Measurements from ENCODE around the gene GPC5. TPM values are rescaled to one million over a fixed set of nuclear protein-coding genes. Genes with fewer than 3 reads are reported as not detected.
"Not testable (repeated sequence)": the region's sequence is repeated elsewhere in the genome, so short reads cannot be mapped to it uniquely, and the experiment has no call there.

The GPC5 gene
- total RNA-seq, 1 experiment from 2014 or later, result 0.21 TPM

GRCh38 chr13:92743992-92744391, 1345.6 kb downstream of the GPC5 start:
- no peaks in the 10 kb centered on the region for H3K27me3 ChIP-seq (replicated peaks; ENCODE audit: insufficient read depth, low read depth, low read length, poor library complexity)
- ChIA-PET CTCF (no interaction called here), POLR2A (ENCODE audit: low non-redundant PET) (no interaction called here)
- H3K4me1 ChIP-seq (ENCODE audit: insufficient read depth, low read length, poor library complexity, severe bottlenecking), result no peaks in the 10 kb centered on the region
- intact Hi-C loops (cut with micrococcal nuclease; ENCODE audit: unreplicated experiment), result no loop called here
- no peak overlapping the region for H3K4me3 ChIP-seq (ENCODE audit: low read depth, low read length, poor library complexity, severe bottlenecking)
- no TSS peak for BruUV-seq (replicated peaks)
- no peak overlapping the region for H3K27ac ChIP-seq (ENCODE audit: low read depth, low read length, poor library complexity, severe bottlenecking)
- TF ChIP-seq, protein P1, sequence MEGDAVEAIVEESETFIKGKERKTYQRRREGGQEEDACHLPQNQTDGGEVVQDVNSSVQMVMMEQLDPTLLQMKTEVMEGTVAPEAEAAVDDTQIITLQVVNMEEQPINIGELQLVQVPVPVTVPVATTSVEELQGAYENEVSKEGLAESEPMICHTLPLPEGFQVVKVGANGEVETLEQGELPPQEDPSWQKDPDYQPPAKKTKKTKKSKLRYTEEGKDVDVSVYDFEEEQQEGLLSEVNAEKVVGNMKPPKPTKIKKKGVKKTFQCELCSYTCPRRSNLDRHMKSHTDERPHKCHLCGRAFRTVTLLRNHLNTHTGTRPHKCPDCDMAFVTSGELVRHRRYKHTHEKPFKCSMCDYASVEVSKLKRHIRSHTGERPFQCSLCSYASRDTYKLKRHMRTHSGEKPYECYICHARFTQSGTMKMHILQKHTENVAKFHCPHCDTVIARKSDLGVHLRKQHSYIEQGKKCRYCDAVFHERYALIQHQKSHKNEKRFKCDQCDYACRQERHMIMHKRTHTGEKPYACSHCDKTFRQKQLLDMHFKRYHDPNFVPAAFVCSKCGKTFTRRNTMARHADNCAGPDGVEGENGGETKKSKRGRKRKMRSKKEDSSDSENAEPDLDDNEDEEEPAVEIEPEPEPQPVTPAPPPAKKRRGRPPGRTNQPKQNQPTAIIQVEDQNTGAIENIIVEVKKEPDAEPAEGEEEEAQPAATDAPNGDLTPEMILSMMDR (conservative IDR thresholded peaks at IDR 0.05; ENCODE audit: low read depth, low read length), result no peak
- no peak for TF ChIP-seq EZH2 (IDR thresholded peaks at IDR 0.05; ENCODE audit: borderline replicate concordance, low read depth, low read length, poor library complexity, severe bottlenecking)
- no peaks in the 10 kb centered on the region for H3K36me3 ChIP-seq (ENCODE audit: insufficient read depth, low read length, poor library complexity, severe bottlenecking)
- no peaks in the 10 kb centered on the region for H3K9me3 ChIP-seq (ENCODE audit: low read depth, low read length, poor library complexity, severe bottlenecking)
- no peak for DNase-seq (ENCODE audit: low spot score)

DNA sequence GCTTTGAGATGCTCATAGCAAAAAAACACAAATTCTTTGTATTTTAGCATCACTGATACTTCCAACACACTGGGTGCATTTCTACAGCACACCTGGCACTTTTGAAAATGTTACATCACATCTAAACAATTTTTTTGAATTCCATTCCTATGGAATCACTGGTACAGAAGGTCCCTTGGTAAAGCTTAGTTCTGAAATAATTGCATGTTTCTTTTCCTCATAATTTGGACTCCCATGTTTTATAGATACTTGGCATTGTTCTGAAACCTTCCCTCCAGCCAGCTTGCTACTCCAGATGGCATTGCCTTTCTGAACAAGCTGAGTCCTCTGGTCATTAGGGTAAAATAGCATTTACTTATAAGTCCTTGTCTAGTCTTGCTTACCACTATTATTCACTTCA, 1346.8 kb downstream of the GPC5 start:
- H3K4me1 ChIP-seq (ENCODE audit: insufficient read depth, low read length, poor library complexity, severe bottlenecking), result no peaks in the 10 kb centered on the region
- no peak for DNase-seq (ENCODE audit: low spot score)
- intact Hi-C loops (cut with micrococcal nuclease; ENCODE audit: unreplicated experiment), result no loop called here
- no peaks in the 10 kb centered on the region for H3K27me3 ChIP-seq (replicated peaks; ENCODE audit: insufficient read depth, low read depth, low read length, poor library complexity)
- H3K36me3 ChIP-seq (ENCODE audit: insufficient read depth, low read length, poor library complexity, severe bottlenecking), result no peaks in the 10 kb centered on the region
- TF ChIP-seq EZH2 (IDR thresholded peaks at IDR 0.05; ENCODE audit: borderline replicate concordance, low read depth, low read length, poor library complexity, severe bottlenecking), result no peak
- TF ChIP-seq, protein P1 (conservative IDR thresholded peaks at IDR 0.05; ENCODE audit: low read depth, low read length), result no peak
- H3K27ac ChIP-seq (ENCODE audit: low read depth, low read length, poor library complexity, severe bottlenecking), result no peak overlapping the region
- ChIA-PET CTCF (no interaction called here), POLR2A (ENCODE audit: low non-redundant PET) (no interaction called here)
- no peaks in the 10 kb centered on the region for H3K9me3 ChIP-seq (ENCODE audit: low read depth, low read length, poor library complexity, severe bottlenecking)
- no TSS peak for BruUV-seq (replicated peaks)
- H3K4me3 ChIP-seq (ENCODE audit: low read depth, low read length, poor library complexity, severe bottlenecking), result no peak overlapping the region

DNA sequence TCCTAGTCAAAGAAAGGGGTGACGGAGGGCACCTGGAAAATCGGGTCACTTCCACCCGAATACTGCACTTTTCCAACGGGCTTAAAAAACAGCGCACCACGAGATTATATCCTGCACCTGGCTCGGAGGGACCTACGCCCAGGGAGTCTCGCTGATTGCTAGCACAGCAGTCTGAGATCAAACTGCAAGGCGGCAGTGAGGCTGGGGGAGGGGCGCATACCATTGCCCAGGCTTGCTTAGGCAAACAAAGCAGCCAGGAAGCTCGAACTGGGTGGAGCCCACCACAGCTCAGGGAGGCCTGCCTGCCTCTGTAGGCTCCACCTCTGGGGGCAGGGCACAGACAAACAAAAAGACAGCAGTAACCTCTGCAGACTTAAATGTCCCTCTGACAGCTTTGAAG, 1354.3 kb downstream of the GPC5 start:
- not testable (repeated sequence) for BruUV-seq (replicated peaks)

GRCh38 chr13:92761710-92762109, 1363.3 kb downstream of the GPC5 start:
- no peaks in the 10 kb centered on the region for H3K4me1 ChIP-seq (ENCODE audit: insufficient read depth, low read length, poor library complexity, severe bottlenecking)
- H3K36me3 ChIP-seq (ENCODE audit: insufficient read depth, low read length, poor library complexity, severe bottlenecking), result no peaks in the 10 kb centered on the region
- no peak for DNase-seq (ENCODE audit: low spot score)
- POLR2A ChIA-PET (ENCODE audit: low non-redundant PET), result no interaction called here
- intact Hi-C loops (cut with micrococcal nuclease; ENCODE audit: unreplicated experiment), result no loop called here
- peaks cover 13% of the 10 kb centered on the region for H3K9me3 ChIP-seq (ENCODE audit: low read depth, low read length, poor library complexity, severe bottlenecking)
- H3K27me3 ChIP-seq (replicated peaks; ENCODE audit: insufficient read depth, low read depth, low read length, poor library complexity), result no peaks in the 10 kb centered on the region
- no peak for TF ChIP-seq EZH2 (IDR thresholded peaks at IDR 0.05; ENCODE audit: borderline replicate concordance, low read depth, low read length, poor library complexity, severe bottlenecking)
- TF ChIP-seq, protein P1 (conservative IDR thresholded peaks at IDR 0.05; ENCODE audit: low read depth, low read length), result no peak
- no peak overlapping the region for H3K27ac ChIP-seq (ENCODE audit: low read depth, low read length, poor library complexity, severe bottlenecking)
- H3K4me3 ChIP-seq (ENCODE audit: low read depth, low read length, poor library complexity, severe bottlenecking), result no peak overlapping the region
- CTCF ChIA-PET, result no interaction called here
- BruUV-seq (replicated peaks), result no TSS peak

More for the DNA sequence above, 1354.3 kb downstream of the GPC5 start:
- H3K9me3 ChIP-seq (ENCODE audit: low read depth, low read length, poor library complexity, severe bottlenecking); CTCF ChIA-PET; H3K27ac ChIP-seq (ENCODE audit: low read depth, low read length, poor library complexity, severe bottlenecking); H3K4me1 ChIP-seq (ENCODE audit: insufficient read depth, low read length, poor library complexity, severe bottlenecking); DNase-seq (ENCODE audit: low spot score); H3K27me3 ChIP-seq (replicated peaks; ENCODE audit: insufficient read depth, low read depth, low read length, poor library complexity); H3K36me3 ChIP-seq (ENCODE audit: insufficient read depth, low read length, poor library complexity, severe bottlenecking); H3K4me3 ChIP-seq (ENCODE audit: low read depth, low read length, poor library complexity, severe bottlenecking); POLR2A ChIA-PET (ENCODE audit: low non-redundant PET); intact Hi-C loops (cut with micrococcal nuclease; ENCODE audit: unreplicated experiment): not testable (repeated sequence)

Data from A673 (cell line).